Skeletal muscle satellite cell (primary cell): ENCODE measurements around the gene SPRY4.

Experiments used
- H3K27me3 ChIP-seq: 2 replicates; pipeline ENCODE4 v1.7.0; 2013; ENCODE audit warnings: low read length; ENCODE audit not compliant: control insufficient read depth, insufficient read depth
- H3K36me3 ChIP-seq: 2 replicates; pipeline ENCODE4 v1.7.0; 2013; ENCODE audit warnings: mild to moderate bottlenecking, control low read depth, low read length; ENCODE audit not compliant: insufficient read depth
- H3K4me1 ChIP-seq: 2 replicates; pipeline ENCODE4 v1.7.0; 2013; ENCODE audit warnings: low read length; ENCODE audit not compliant: control insufficient read depth, insufficient read depth
- H3K4me2 ChIP-seq: 2 replicates; pipeline ENCODE4 v1.7.0; 2013; ENCODE audit warnings: mild to moderate bottlenecking, low read length
- H3K4me3 ChIP-seq: 2 replicates; pipeline ENCODE4 v1.7.0; 2013; ENCODE audit warnings: low read length
- H3K9ac ChIP-seq: 2 replicates; pipeline ENCODE4 v1.7.0; 2013; ENCODE audit warnings: mild to moderate bottlenecking, low read depth, low read length, moderate library complexity
- H3K9me3 ChIP-seq: replicated peaks from 2 replicates; pipeline ENCODE4 v1.7.0; 2013; ENCODE audit warnings: mild to moderate bottlenecking, control low read depth, low read length

Gene SPRY4

GRCh38 chr5:142289708-142290576 is 34.9 kb downstream of the SPRY4 start:
- Histone ChIP-seq H3K9ac (no peak overlapping the region), H3K4me2 (no peak overlapping the region), H3K27me3 (no peaks in the 10 kb centered on the region), H3K9me3 (no peaks in the 10 kb centered on the region), H3K4me1 (peaks cover 10% of the 10 kb centered on the region), H3K4me3 (no peak overlapping the region), H3K36me3 (peaks cover 9% of the 10 kb centered on the region)

GRCh38 chr5:142287973-142288313 is 36.9 kb downstream of the SPRY4 start:
- Histone ChIP-seq H3K9me3 (no peaks in the 10 kb centered on the region), H3K36me3 (peaks cover 9% of the 10 kb centered on the region), H3K4me1 (no peaks in the 10 kb centered on the region), H3K9ac (no peak overlapping the region), H3K27me3 (no peaks in the 10 kb centered on the region), H3K4me2 (no peak overlapping the region), H3K4me3 (no peak overlapping the region)

- Histone ChIP-seq H3K27me3 (no peaks in the 10 kb centered on the region), H3K4me3 (no peak overlapping the region), H3K4me1 (no peaks in the 10 kb centered on the region), H3K36me3 (peaks cover 8% of the 10 kb centered on the region), H3K9ac (no peak overlapping the region), H3K4me2 (no peak overlapping the region), H3K9me3 (no peaks in the 10 kb centered on the region)
Observed at GRCh38 chr5:142287096-142287972, 37.5 kb downstream of the SPRY4 start.

GRCh38 chr5:142286111-142286510 is 38.7 kb downstream of the SPRY4 start:
- Histone ChIP-seq H3K4me1 (peaks cover under 1% of the 10 kb centered on the region), H3K4me3 (no peak overlapping the region), H3K36me3 (no peaks in the 10 kb centered on the region), H3K27me3 (no peaks in the 10 kb centered on the region), H3K9ac (no peak overlapping the region), H3K4me2 (no peak overlapping the region), H3K9me3 (no peaks in the 10 kb centered on the region)

GRCh38 chr5:142283304-142283703 is 41.5 kb downstream of the SPRY4 start:
- no peaks in the 10 kb centered on the region for H3K36me3 ChIP-seq
- no peak overlapping the region for H3K4me3 ChIP-seq
- no peaks in the 10 kb centered on the region for H3K27me3 ChIP-seq
- peaks cover 14% of the 10 kb centered on the region for H3K4me1 ChIP-seq
- H3K4me2 ChIP-seq: no peak overlapping the region
- no peak overlapping the region for H3K9ac ChIP-seq
- no peaks in the 10 kb centered on the region for H3K9me3 ChIP-seq

GRCh38 chr5:142281966-142282365 is 42.9 kb downstream of the SPRY4 start:
- Histone ChIP-seq H3K9me3 (no peaks in the 10 kb centered on the region), H3K4me1 (peaks cover 14% of the 10 kb centered on the region), H3K27me3 (no peaks in the 10 kb centered on the region), H3K4me2 (no peak overlapping the region), H3K9ac (no peak overlapping the region), H3K4me3 (no peak overlapping the region), H3K36me3 (no peaks in the 10 kb centered on the region)

GRCh38 chr5:142281008-142281367 is 43.8 kb downstream of the SPRY4 start:
- Histone ChIP-seq H3K27me3 (no peaks in the 10 kb centered on the region), H3K4me1 (peaks cover 14% of the 10 kb centered on the region), H3K4me3 (no peak overlapping the region), H3K9ac (no peak overlapping the region), H3K4me2 (no peak overlapping the region), H3K9me3 (no peaks in the 10 kb centered on the region), H3K36me3 (no peaks in the 10 kb centered on the region)

- Histone ChIP-seq H3K4me1 (peaks cover 14% of the 10 kb centered on the region), H3K36me3 (no peaks in the 10 kb centered on the region), H3K4me2 (no peak overlapping the region)
Observed at GRCh38 chr5:142280066-142281007, 44.5 kb downstream of the SPRY4 start.

GRCh38 chr5:142278627-142279026 is 46.2 kb downstream of the SPRY4 start:
- Histone ChIP-seq H3K4me1 (peaks cover 14% of the 10 kb centered on the region), H3K9ac (no peak overlapping the region), H3K4me3 (no peak overlapping the region), H3K9me3 (no peaks in the 10 kb centered on the region), H3K4me2 (no peak overlapping the region), H3K36me3 (no peaks in the 10 kb centered on the region), H3K27me3 (no peaks in the 10 kb centered on the region)

More at GRCh38 chr5:142280066-142281007, 44.5 kb downstream of the SPRY4 start:
- H3K9me3 ChIP-seq: no peaks in the 10 kb centered on the region
- peak overlapping the region; percentile 17 for H3K9ac ChIP-seq
- no peak overlapping the region for H3K4me3 ChIP-seq
- no peaks in the 10 kb centered on the region for H3K27me3 ChIP-seq

GRCh38 chr5:142277796-142278195 is 47.0 kb downstream of the SPRY4 start:
- no peaks in the 10 kb centered on the region for H3K9me3 ChIP-seq

GRCh38 chr5:142276517-142276916 is 48.3 kb downstream of the SPRY4 start:
- no peak overlapping the region for H3K4me2 ChIP-seq
- no peak overlapping the region for H3K4me3 ChIP-seq
- no peaks in the 10 kb centered on the region for H3K36me3 ChIP-seq
- H3K9me3 ChIP-seq: no peaks in the 10 kb centered on the region
- H3K27me3 ChIP-seq: no peaks in the 10 kb centered on the region
- peaks cover 14% of the 10 kb centered on the region for H3K4me1 ChIP-seq
- H3K9ac ChIP-seq: no peak overlapping the region

More at GRCh38 chr5:142277796-142278195, 47.0 kb downstream of the SPRY4 start:
- no peaks in the 10 kb centered on the region for H3K36me3 ChIP-seq
- H3K27me3 ChIP-seq: no peaks in the 10 kb centered on the region
- H3K4me3 ChIP-seq: no peak overlapping the region
- no peak overlapping the region for H3K9ac ChIP-seq
- H3K4me1 ChIP-seq: peaks cover 14% of the 10 kb centered on the region
- no peak overlapping the region for H3K4me2 ChIP-seq
